T1000 (cell line): ENCODE measurements around the gene ANAPC16.
A peak's percentile ranks its signal among the peaks of the same experiment; 100 is the strongest.
"Not testable (repeated sequence)": the region's sequence is repeated elsewhere in the genome, so short reads cannot be mapped to it uniquely, and the experiment has no call there.

Source experiments
- DNase-seq: peaks from one replicate; lab custom pipeline; 2025; ENCODE audit warnings: mixed read lengths; lab: John Stamatoyannopoulos, UW

The ANAPC16 gene

DNA sequence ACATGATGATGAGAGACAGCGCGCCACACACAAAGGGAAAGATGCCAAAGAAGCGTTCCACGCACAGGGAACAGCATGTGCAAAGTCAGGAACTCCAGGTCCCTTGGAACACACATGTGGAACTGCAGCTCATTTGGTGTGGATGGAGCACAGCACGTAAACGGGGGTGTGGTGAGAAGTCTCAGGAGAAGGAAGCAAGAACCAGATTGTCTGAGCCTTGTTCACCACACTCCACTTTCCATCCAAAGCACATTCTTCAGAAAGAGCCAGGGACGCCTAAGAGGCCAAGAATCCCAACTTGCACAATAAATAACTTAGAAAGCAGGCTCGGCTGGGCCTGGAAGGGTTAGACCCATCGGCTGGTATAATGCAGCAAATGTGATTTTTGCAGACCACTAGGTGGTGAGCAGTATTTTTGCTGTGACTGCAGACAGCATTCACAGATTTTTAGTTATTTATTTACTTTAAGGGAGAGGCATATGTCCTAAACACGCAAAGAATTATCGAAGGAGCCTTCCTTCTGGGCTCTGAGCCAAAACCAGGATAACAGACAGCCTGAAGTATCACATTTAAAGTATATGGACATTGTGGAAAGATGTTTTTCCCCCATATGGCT is 28.1 kb downstream of the ANAPC16 start:
- peak; percentile 37 for DNase-seq

DNA sequence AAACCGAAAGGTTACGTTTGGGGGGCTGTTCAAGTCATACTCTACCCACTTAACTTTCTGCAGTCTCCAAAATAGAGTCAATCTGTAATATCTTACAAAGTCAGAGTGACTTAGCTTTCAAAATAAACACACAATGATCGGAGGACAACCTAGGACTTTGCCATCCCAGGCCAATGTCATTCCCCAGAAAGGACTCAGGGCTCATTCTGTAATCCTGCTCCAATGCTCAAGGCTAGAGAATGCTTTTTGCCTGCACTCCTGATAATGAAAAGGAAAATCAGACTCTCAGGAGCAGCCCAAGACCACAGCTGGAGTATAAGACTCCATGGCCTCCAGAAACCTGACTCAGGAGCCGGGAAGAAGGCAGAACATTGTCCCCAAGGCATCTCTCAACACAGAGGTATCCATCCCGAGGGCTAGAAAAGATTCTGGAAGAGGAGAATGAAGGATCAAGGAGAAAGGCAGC is 28.8 kb downstream of the ANAPC16 start:
- DNase-seq = no peak

DNA sequence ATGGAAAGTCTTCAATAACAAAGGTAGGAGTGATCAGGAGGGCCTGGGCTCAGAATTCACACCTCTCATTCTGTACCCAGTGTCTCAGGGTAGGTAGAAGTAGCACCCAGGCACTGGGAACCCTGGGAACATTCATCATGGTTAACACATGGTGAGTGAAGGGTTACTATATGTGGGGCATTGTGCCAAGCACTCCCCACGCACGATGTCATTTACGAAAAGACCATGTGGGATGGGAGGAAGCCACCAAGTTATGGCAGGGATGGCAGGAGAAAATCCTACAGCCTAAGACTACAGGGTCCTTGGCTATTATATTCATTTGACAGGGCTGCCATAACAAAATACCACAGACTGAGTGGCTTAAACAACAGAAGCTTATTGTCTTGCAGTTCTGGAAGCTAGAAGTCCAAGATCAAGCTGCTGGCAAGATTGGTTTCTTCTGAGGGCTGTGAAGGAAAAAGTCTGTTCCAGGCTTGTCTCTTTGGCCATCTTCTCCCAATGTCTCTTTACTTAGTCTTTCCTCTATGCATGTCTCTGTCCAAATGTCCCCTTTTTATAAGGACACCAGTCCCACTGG is 30.2 kb downstream of the ANAPC16 start:
- DNase-seq = no peak

DNA sequence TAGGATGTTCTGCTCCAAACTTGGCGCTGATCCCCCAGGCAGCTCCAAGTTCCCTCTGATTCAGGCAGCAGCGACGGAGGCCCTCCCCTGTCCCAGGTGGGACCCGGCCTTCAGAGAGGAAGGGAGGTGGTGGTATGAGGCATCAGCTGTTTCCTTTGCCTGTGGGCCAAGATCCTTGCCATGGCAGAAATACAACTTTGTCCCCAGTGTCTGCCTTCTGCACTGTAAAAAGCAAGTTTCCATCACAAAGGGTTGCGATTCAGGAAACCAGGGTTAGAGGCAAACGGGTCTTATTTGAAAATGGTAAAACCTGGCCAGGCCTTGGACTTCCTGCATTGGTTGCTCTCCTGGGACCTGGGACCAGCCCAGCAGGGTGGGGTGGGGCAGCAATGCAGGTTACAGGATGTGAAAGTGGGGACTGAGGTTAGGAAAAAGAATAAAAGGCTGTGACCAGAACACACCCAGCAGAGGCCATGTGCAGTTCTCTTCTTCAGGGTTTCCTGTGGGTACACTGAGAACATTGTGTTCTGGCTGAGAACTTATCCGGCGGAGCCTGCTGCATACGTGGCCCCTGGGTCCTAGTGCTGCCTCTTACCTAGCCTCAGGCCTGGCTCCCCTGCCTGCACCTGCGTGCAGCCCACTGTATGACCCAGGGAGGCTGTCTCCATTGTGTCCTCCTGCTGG is 32.8 kb downstream of the ANAPC16 start:
- no peak for DNase-seq

DNA sequence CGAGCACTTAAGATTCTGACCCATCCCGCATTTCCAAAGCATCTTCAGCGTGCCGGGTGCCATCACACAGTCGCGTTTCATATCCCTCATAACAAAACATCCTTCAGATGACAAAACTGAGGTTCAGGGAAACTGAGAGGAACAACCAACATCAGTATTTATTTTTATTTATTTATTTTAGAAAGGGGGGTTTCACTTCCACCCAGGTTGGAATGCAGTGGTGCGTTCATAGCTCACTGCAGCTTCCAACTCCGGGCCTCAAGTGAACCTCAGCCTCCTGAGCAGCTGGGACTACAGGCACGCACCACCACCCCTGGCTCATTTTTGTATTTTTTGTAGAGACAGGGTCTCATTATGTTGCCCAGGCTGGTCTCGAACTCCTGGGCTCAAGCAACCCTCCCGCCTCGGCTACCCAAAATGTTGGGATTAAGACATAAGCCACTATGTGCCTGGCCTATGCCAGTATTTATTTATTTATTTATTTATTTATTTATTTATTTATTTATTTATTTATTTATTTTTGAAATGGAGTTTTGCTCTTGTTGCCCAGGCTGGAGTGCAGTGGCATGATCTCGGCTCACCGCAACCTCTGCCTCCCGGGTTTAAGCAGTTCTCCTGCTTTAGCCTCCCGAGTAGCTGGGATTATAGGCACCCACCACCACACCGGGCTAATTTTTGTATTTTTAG is 33.5 kb downstream of the ANAPC16 start:
- DNase-seq = not testable (repeated sequence)

DNA sequence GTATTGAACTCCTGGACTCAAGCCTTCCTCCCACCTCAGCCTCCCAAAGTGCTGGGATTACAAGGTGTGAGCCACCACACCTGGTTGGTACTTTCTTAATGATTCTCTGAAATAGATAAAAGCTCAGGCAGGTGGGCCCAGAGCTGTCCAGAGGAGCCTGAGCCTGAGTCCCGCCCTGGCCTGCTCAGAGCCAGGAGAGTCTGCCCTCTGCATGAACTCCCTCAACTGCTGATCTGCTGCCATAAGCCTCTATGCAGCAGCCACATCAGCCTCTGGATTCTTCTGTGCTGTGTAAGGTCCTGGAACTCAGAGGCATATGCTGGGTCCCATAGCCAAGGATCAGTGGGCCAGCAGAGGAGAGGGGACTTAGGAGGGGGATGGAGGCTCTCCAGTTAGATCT is 34.9 kb downstream of the ANAPC16 start:
- no peak for DNase-seq

DNA sequence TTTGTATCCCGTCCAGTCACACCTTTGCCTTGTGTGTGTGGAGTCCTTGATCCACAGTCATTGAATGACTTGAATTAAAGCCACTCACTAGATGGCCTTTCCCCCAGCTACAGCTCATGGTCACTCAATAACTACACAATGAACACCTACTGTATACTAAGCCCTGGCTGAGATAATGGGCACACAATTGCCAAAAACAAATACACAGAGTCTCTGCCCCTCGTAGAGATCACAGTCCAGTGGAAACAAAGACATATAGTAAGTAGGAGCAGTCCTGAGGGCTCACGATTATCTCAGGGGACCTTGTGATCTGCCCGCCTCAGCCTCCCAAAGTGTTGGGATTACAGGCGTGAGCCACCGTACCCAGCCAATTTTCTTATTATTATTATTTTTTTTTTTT is 35.8 kb downstream of the ANAPC16 start:
- DNase-seq = no peak

DNA sequence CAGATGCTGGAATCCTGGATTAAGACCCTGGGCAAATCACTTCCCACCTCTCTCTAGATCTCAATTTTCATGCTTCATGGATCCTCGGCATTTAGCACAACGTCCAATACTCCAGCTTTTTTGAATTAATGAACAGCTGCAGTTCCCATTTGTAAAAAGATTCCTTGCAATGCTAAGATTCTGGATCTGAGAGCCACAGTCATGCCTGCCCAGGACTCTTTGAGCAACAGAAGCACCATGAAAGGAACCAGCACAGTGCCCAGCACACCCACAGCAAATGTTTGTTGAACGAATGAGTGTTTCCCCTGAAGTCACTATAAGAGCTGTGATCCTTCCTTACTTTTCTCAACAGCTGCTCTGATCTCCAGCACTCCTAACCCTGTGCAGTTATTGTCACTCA is 37.2 kb downstream of the ANAPC16 start:
- no peak for DNase-seq

DNA sequence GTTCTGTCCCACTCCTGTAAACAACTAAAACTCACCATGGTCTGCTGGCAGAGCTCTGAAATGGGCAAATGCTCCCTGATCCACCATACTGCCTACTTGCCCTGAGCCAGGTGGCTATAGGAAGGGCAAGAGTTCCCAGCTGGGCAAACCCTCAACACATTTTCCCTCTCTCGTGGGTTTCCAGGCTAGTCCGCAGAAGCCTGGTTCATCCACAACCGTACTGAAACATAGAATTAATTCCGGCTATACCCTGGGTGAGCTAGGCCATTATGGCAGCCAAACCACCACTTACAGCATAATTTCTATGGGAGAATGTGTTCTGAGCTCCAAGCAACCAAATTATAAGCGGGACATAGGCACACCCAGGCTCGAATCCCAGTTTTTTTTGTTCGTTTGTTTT is 37.8 kb downstream of the ANAPC16 start:
- DNase-seq = no peak

DNA sequence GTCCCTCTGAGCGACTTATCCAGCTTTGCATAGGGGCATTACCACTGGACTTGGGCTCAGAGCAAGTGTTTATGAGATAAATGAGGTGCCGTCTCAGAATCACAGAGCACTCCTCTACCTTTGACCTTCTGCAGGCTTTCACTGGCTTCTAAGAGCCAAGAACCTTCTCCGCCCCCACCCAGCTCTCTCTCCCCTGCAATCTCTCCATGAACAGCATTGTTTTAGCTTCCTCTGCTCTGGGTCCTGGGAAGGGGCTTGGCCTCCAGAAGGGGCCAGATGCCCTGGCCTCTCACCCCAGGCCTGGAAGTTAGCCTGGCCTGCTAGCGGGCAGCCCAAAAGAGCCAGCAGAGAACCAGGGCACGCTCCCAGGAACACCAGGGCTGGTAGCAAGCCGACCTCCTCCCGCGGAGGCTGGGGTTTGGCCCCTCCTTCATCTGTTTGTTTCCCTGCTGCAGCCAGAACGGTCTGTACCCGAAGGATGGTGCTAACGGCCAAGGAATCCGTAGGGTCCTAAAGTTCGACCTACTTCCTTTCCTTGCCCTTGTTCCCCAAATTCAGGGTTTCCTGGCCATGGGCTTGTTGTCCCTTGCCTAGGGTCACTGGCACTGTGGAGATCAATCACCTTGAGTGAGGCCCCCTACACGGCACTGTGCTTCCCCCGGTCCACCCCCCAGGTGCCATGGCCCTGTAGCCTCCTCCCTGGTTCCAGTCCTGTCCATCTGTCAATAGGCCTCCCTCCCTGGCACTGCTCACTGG is 39.2 kb downstream of the ANAPC16 start:
- peak; percentile 16 for DNase-seq

DNA sequence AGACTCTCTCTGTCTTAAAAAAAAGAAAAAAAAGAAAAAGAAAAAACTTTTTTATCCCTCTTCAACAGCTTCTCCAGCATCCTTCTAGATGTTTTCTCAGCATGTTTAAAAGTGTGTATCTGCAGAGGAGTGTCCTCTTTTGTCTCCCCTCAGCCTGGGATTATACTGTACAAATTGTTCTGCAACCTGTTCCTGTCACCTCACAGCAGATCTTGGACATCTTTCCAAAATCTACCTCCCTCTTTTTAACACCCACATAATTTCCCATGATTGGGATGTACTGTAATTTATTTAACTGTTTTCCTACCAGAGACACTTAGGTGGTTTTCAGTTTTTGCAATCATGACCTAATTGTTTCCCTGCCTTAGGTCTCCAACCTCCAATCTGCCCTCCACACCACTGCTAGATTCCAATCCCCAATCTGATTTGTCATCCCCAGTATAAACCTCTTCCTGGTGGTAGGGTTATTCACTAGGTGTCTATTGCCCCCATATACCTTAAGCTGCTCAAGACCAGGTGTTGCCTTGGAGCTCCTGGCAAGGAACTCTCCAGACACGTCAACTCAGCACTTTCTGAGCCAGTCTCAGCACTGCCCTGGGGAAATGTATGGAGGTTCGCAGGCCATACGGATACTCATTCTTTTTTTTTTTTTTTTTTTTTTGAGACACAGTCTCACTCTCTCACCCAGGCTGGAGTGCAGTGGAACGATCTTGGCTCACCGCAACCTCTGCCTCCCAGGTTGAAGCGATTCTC is 40.3 kb downstream of the ANAPC16 start:
- no peak for DNase-seq

DNA sequence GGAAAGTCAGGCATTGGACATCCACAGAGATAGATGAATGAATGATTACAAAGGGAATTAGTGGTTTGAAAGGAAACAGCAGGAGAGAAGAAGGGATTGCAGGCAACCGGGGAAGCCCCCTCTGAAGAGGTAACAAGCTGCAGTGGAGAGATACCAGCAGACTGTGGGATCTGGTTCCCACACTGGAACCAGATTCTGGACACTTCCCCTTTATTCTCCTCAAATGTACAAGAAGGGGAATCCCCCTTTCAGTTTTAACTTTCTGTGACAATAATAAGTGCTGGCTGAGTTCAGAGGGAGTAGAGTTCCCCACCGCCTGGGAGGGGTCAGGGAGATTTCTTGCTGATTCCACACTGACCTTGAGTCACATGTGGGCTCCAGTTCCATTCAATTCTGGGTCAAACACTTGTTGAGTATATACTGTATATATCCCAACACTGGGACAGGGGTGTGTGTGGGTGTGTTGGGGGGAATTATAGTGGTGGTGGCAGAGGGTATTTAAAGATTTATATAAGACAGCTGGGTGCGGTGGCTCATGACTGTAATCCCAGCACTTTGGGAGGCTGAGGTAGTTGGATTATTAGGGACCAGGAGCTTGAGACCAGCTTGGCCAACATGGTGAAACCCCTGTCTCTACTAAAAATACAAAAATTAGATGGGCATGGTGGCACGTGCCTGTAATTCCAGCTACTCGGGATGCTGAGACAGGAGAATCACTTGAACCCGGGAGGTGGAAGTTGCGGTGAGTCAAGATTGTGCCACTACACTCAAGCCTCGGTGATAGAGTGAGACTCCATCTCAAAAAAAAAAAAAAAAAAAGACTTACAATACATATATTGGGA is 41.5 kb downstream of the ANAPC16 start:
- no peak for DNase-seq

DNA sequence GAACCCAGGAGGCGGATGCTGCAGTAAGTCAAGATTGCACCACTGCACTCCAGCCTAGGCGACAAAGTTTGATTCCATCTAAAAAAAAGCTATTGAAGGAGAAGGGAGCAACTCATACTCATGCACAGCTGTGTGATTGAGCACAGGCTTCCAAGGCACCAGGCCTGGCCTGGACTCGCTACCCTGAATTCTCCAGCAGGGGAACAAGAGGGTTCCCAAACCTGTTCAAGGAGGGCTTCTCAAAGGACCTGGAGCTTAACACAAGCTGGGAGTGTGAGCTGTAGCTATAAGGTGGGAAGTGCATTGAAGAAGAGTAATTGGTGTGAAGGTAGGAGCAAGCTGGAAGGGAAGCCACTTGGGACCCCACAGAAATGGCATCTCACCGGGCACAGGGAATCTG is 42.8 kb downstream of the ANAPC16 start:
- DNase-seq = no peak

DNA sequence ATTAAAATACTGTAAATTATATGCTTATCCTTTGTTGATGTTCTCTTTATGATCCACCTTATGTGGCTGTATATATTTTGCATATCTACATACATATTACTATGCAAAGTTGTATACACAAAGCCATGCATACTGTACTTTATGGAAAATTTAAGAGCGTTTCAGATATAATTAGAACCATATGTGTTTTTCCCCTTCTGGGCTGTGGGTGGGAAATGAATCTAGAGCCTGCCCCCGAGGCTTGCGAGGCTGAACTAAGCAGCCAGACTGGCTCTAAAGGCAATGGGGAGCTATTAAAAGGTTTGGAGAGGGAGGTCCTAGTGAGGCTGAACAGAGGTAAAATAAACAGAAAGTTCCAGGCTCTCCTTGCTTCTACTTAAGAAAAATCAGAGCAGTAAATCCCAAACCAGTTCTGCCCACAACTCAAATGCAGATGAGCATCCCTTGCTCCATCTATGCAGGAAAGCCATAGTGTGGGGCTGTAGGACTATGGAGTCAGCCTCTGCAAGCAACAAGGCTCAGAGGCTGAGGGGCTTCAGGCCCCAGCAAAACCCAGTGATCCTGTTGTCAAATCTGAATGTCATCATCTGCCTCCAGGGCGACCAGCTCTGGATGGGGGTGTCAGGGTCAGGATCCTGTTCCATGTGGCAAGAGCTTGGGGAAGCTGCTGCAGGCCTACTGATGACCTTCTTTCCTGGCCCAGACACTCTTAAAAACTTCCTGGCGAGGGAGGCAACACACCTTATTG is 43.9 kb downstream of the ANAPC16 start:
- DNase-seq = no peak

DNA sequence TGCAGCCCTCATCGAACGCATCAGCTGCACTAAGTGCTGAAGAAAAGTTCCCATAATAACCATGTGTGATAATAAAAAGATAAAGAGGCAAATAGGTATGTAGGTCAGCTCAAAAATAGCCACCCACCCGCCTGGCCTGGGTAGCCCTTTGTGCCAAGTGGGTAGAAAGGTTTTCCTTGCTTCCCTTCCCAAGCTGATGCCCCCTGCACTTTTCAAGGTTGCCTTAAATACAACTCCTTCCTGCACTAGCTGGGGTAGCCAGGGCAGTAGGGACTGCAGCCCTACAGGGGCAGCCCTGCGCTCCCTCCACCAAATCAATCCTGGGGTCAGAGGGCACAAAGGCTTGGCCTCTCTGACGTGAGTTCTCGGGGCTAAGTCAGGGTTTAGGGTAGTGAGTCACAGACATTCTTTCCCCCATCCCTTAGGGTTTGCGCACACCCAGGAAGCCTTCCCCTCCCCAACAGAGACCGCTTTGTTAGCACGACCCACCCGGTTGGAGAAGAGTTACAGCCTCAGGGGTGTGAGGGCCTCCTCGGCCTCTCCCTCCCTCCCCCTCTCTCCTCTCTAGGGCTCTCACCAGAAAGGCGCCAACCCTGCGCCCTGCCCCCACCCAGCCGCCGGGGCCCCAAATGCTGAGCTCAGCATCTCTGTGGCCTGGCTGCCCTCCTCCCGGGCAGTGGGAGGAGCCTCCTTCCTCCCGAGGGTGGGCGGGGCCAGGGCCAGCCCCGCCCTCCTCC is 44.6 kb downstream of the ANAPC16 start:
- peak; percentile 92 for DNase-seq

DNA sequence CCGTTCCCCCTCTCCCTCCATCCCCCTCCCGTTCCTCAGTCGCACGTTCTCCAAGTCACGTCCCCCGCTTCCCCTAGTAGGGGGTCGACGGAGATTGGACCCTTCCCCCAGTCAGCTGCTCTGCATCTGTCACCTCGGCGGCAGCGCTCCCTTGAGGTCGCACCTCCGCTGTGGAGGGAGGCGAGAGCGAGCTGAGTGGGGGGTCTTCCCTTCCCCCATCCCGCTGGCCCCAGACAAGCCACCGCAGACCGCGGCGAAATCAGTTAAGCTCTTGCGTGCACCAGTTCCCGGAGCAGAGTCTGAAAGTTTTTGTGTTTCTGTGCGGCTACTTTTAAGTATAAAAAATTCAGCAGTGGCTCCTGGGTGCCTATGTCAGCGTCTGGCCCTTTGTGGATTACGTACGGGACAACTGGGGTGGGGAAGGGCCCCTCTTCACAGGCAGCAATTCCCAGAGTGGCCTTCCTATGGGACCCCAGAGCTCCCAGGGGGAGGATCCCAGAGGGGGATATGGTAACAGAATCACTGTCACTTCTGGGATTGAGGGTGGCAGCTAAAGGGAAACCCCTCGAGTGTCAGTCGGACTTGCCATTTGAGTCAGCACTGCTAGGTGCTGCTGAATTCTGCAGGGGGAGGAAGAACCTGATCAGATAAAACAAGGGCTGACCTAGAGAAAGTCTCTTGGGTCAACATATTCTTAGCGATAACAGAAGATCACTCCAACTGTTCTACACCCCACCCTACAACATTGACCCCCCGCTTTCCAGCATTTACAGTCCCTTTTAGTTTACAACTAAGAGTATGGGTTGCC is 45.4 kb downstream of the ANAPC16 start:
- DNase-seq = no peak

DNA sequence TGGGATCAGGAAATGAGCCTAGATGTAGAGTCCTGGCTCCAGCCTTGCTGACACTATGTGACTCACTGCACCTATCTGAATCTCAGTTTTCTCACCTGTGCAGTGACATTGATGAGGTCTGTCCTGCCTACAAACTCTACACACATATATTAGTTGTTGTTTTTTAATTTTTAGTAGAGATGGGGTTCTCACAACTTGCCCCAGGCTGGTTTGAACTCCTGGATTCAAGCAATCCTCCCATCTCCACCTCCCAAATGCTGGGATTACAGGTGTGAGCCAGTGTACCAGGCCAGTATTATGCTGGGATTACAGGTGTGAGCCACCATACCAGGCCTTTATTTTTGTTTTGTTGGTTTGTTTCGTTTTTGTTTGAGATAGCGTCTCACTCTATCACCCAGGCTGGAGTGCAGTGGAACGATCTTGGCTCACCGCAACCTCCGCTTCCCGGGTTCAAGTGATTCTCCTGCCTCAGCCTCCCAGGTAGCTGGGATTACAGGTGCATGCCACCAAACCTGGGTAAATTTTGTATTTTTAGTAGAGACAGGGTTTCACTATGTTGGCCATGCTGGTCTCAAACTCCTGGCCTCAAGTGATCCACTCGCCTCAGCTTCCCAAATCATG is 46.1 kb downstream of the ANAPC16 start:
- no peak for DNase-seq
